ENCODE measurements around the gene SPEG. TPM values are rescaled to one million over a fixed set of nuclear protein-coding genes. Genes with fewer than 3 reads are reported as not detected.

Gene SPEG
- total RNA-seq, 1 experiment from 2014 or later = 30.7 TPM

- BruUV-seq (replicated peaks) = no TSS peak
- no peak overlapping the region for H3K27ac ChIP-seq (ENCODE audit: low read length)
These were observed 104.5 kb downstream of the SPEG start for GRCh38 chr2:219538956-219539788.

GRCh38 chr2:219539926-219540678, 105.5 kb downstream of the SPEG start:
- ATAC-seq (no peak), DNase-seq (no peak)
- no peaks in the 10 kb centered on the region for H4K20me1 ChIP-seq (ENCODE audit: low read length)
- H3K27ac ChIP-seq (ENCODE audit: low read length) = no peak overlapping the region
- no peaks in the 10 kb centered on the region for H3K9me3 ChIP-seq (ENCODE audit: low read length)
- TF ChIP-seq EZH2 (IDR thresholded peaks at IDR 0.05; ENCODE audit: low read length, unreplicated experiment) (no peak), CTCF (conservative IDR thresholded peaks at IDR 0.05; ENCODE audit: low read depth, low read length) (no peak), EZH2phosphoT487 (IDR thresholded peaks at IDR 0.05; ENCODE audit: borderline replicate concordance, low read length) (no peak)
- no peak overlapping the region for H3K4me3 ChIP-seq (ENCODE audit: low read length)
- CTCF ChIA-PET = interaction anchor here (0.5 kb wide), 1 partner anchor 10 kb away, joined by 3 read pairs; no protein-coding TSS in a partner anchor
- H3K9ac ChIP-seq (ENCODE audit: low read length) = no peak overlapping the region
- intact Hi-C loops (cut with micrococcal nuclease) = no loop called here
- no peaks in the 10 kb centered on the region for H3K9me2 ChIP-seq (replicated peaks; ENCODE audit: low read length)
- POLR2A ChIA-PET (ENCODE audit: unreplicated experiment) = no interaction called here
- H3K79me2 ChIP-seq (ENCODE audit: low read length) = peaks cover 14% of the 10 kb centered on the region
- no peak overlapping the region for H2AFZ ChIP-seq (ENCODE audit: low read length)
- no peak overlapping the region for H3K4me2 ChIP-seq (ENCODE audit: low read length)
- BruUV-seq (replicated peaks) = no TSS peak
- peaks cover 13% of the 10 kb centered on the region for H3K36me3 ChIP-seq (ENCODE audit: low read depth, low read length)
- H3F3A ChIP-seq (ENCODE audit: low read length, unreplicated experiment) = no peaks in the 10 kb centered on the region
- H3K27me3 ChIP-seq (ENCODE audit: low read length) = no peaks in the 10 kb centered on the region
- H3K4me1 ChIP-seq (ENCODE audit: insufficient read depth, low read length) = peaks cover 7% of the 10 kb centered on the region; the same call in 1 of the 2 replicates

More at GRCh38 chr2:219538956-219539788, 104.5 kb downstream of the SPEG start:
- Histone ChIP-seq H3K4me2 (ENCODE audit: low read length) (no peak overlapping the region), H3K9me3 (ENCODE audit: low read length) (no peaks in the 10 kb centered on the region), H3F3A (ENCODE audit: low read length, unreplicated experiment) (no peaks in the 10 kb centered on the region), H3K4me1 (ENCODE audit: insufficient read depth, low read length) (peaks cover 7% of the 10 kb centered on the region; the same call in 1 of the 2 replicates), H4K20me1 (ENCODE audit: low read length) (no peaks in the 10 kb centered on the region), H3K9ac (ENCODE audit: low read length) (no peak overlapping the region), H3K9me2 (replicated peaks; ENCODE audit: low read length) (no peaks in the 10 kb centered on the region), H3K4me3 (ENCODE audit: low read length) (no peak overlapping the region), H2AFZ (ENCODE audit: low read length) (no peak overlapping the region), H3K27me3 (ENCODE audit: low read length) (no peaks in the 10 kb centered on the region), H3K36me3 (ENCODE audit: low read depth, low read length) (peaks cover 13% of the 10 kb centered on the region), H3K79me2 (ENCODE audit: low read length) (peaks cover 14% of the 10 kb centered on the region)
- CTCF ChIA-PET = interaction anchor here (0.5 kb wide), 1 partner anchor 9 kb away, joined by 3 read pairs; no protein-coding TSS in a partner anchor
- POLR2A ChIA-PET (ENCODE audit: unreplicated experiment) = no interaction called here
- intact Hi-C loops (cut with micrococcal nuclease) = no loop called here
- DNase-seq (no peak), ATAC-seq (no peak)
- TF ChIP-seq EZH2phosphoT487 (IDR thresholded peaks at IDR 0.05; ENCODE audit: borderline replicate concordance, low read length) (no peak), EZH2 (IDR thresholded peaks at IDR 0.05; ENCODE audit: low read length, unreplicated experiment) (no peak), CTCF (conservative IDR thresholded peaks at IDR 0.05; ENCODE audit: low read depth, low read length) (no peak)

All from PC-3 (cell line).